Measurements from ENCODE around the gene BBX.

DNA sequence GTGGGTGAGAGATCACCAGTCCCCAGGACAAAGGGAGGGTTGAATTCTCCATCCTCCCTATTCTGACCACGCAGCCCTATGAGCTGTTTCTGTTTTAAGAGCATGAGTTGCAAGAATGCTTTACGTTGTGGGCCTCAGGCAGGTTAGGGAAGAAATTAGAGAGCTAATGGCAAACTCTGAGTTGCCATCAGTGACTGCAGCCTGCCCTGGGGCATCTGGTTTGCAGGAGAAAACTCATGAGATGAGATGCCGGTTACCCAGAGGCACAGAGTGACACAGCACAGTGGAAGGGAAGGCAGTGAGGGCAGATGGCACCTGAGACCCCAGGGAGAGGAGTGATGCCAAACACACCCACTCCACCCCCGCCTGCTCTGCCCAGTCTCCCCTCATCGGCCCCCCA lies 302.8 kb downstream of the BBX start:
- TF ChIP-seq POLR2AphosphoS5 (IDR thresholded peaks at IDR 0.05; ENCODE audit: low read depth, low read length): no peak
- no peak for TF ChIP-seq RAD21 (CRISPR knock-in tag; IDR thresholded peaks at IDR 0.05)
- TF ChIP-seq EP300 (IDR thresholded peaks at IDR 0.05; ENCODE audit: low read depth in 2 of 2, low read length in 2 of 2): no peak
- no peak for TF ChIP-seq EP300 (CRISPR knock-in tag; IDR thresholded peaks at IDR 0.05; ENCODE audit: borderline replicate concordance)
- TF ChIP-seq, protein P1, sequence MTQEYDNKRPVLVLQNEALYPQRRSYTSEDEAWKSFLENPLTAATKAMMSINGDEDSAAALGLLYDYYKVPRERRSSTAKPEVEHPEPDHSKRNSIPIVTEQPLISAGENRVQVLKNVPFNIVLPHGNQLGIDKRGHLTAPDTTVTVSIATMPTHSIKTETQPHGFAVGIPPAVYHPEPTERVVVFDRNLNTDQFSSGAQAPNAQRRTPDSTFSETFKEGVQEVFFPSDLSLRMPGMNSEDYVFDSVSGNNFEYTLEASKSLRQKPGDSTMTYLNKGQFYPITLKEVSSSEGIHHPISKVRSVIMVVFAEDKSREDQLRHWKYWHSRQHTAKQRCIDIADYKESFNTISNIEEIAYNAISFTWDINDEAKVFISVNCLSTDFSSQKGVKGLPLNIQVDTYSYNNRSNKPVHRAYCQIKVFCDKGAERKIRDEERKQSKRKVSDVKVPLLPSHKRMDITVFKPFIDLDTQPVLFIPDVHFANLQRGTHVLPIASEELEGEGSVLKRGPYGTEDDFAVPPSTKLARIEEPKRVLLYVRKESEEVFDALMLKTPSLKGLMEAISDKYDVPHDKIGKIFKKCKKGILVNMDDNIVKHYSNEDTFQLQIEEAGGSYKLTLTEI (CRISPR knock-in tag; conservative IDR thresholded peaks at IDR 0.05): no peak
- TF ChIP-seq ZNF777 (CRISPR knock-in tag; IDR thresholded peaks at IDR 0.05): no peak
- no peak for TF ChIP-seq NR3C1 (CRISPR knock-in tag; IDR thresholded peaks at IDR 0.05)
- no peak for TF ChIP-seq HNRNPLL (IDR thresholded peaks at IDR 0.05; ENCODE audit: low read depth, low read length, poor library complexity, severe bottlenecking)
